NCI-H2227 (cell line): ENCODE measurements around the gene OR1I1.
"Not testable (repeated sequence)": the region's sequence is repeated elsewhere in the genome, so short reads cannot be mapped to it uniquely, and the experiment has no call there.

ENCODE experiments used
- DNase-seq: peaks from one replicate; lab custom pipeline; 2025; ENCODE audit not compliant: unreplicated experiment; lab: John Stamatoyannopoulos, UW

OR1I1 gene

DNA sequence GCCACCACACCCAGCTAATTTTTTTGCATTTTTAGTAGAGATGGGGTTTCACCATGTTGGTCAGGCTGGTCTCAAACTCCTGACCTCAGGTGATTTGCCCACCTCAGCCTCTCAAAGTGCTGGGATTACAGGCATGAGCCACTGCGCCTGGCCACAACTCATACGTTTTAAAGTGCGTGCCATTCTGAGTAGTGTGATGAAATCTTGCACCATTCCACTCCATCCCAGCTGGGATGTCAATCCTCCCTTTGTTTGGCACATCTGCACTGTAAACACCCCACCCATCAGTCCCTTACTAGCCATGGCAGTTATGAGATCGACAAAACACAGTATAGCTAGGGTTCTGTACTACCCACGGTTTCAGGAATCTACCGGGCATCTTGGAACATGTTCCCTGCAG lies 16.0 kb downstream of the OR1I1 start:
- not testable (repeated sequence) for DNase-seq

DNA sequence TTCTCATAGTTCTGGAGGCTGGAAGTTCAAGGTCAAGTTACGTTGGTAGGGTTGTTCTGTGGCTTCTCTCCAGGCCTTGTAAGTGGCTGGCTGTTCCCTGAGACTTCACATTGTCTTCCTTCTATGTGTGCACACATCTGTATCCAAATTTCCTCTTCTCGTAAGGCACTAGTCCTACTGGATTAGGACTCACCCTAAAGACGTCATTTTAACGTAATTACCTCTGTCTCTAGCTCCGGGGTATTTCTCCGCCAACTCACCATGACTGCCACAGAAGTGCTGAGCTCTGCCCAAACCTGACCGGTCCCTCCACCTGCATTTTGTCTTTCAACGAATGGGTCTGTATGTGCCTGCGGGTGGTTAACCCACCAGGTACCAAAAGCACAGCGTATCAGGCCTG lies 16.4 kb downstream of the OR1I1 start:
- DNase-seq = no peak

DNA sequence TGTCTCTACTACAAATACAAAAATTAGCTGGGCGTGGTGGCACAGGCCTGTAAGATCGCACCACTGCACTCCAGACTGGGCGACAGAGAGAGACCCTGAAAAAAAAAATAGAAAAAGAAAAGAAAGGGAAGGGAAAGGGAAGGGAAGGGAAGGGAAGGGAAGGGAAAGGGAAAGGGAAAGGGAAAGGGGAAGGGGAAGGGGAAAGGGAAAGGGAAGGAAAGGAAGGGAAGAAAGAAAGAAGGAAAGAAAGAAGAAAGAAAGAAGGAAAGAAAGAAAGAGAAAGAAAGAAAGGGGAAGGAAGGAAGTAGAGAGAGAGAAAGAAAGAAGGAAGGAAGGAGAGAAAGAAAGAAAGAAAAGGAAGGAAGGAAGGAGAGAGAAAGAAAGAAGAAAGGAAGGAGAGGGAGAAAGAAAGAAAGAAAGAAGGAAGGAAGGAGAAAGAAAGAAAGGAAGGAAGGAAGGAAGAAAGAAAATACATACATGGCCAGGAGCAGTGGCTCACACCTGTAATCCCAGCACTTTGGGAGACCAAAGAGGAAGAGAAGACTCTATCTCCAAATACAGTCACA lies 17.1 kb downstream of the OR1I1 start:
- no peak for DNase-seq

DNA sequence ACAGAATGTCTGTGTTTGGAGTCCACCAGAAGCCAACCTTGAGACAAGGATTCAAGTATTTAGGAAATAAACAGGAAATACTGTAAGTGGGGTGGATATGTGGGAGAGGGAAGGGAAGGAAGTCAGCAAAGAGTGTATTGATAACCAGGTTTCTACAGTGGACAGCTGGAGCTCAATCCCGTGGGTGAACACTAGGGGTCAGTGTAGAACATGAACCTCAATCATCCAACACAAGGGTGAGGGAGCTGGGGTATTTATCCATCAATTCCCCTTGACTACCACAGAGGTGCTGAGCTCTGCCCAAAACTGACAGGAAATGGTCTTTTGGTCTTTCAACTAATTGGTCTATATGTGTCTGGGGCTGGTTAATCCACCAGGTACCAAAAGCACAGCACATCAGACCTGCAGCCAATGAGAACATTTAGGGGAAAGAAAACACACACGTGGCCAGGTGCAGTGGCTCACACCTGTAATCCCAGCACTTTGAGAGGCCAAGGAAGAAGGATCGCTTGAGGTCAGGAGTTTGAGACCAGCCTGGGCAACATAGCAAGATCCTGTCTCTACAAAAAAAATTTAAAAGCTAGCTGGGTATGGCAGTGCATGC lies 19.6 kb downstream of the OR1I1 start:
- DNase-seq = no peak

DNA sequence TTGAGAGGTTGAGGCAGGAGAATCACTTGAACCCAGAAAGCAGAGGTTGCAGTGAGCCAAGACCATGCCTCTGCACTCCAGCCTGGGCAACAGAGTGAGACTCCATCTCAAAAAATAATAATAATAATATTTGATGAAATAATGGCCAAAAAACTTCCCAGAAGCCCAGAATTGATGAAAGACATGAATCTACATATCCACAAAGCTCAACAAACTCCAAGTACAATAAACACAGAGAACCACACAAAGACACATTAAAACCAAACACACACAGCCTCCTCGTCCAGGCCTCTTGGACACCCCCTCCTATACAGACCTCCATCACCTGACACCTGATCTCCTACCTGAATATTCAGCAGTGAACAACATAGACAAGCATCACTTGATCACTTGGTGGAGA lies 22.0 kb downstream of the OR1I1 start:
- no peak for DNase-seq

DNA sequence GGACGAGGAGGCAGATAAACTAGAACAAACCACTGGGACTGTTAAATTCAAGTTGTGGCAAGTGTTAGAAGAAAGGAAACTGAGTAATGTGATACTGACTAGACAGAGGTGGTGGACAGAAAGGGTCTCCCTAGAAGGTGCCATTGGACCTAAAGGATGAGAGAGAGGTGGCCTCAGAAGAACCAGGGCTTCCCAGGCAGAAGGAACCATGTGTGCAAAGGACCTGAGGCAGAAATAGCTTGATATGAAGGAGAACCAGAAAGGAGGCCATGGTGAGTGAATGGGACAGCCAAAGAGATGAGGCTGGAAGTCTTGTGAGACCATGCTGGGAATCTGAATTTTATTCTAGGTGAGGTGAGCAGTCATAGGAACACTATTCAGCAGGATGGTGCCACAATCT lies 22.4 kb downstream of the OR1I1 start:
- no peak for DNase-seq

DNA sequence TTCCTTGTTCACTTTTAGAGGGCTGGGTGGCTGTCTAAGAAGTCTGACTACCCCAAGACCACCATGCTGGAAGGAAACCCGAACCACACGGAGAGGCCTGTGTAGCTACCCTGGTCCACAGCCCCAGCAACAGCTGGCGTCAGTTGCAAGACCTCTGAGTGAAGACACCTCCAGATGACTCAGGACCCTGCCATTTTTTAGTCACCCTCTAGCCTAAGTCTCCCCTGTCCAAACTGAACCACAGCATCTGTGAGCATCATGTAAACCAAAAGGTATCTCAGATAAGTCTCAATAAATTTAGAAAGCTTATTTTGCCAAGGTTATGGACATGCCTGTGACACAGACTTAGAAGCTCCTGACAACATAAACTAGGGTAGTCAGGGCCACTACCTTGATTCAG lies 23.0 kb downstream of the OR1I1 start:
- DNase-seq = no peak

DNA sequence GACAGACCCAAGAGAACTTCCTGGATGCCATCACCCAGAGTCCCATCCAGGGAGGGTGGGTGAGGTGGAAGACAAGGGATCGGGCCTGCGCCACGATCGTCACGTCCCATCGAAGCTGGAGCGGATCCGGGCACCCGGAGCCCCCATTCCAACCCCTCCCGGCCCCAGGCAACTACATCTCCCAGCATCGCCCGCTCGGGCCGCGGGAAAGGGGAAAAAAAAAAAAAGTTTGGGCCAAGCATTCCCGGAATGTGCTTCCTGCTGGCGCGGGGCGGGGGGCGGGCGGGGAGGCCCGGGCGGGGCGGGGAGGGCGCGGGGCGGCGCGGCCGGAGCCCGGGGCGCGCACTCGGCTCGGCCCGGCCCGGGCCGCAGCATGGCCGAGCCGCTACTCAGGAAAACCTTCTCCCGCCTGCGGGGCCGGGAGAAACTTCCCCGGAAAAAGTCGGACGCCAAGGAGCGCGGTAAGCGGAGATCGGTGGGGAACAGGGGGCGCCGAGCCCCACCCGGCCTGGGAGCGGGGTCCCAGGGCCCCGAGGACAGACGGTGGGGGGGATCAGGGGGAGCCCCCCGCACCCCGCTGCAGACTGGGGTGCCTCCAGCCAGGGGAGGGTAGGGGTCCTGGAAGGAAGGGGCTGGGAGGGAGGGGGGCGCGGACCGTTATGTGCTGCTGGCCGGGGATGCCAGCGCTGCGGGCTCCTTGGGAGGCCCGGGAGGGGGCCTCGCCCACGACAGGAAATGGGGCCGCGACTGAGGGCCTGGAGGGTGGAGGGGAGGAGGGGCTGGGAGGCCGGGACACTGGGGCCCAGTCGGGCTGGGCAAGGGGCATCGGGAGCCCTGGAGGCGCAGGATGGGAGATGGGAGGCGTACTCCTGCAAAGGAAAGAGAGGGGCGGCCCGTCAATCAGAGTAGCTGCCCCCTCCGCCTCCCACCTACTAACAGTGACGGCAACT lies 25.3 kb downstream of the OR1I1 start, which contains the start of gene SYDE1:
TSS of gene SYDE1 (plus strand) at position 341 of the 950 bp plus-strand sequence. CDS start at position 374, 33 bp downstream.
- DNase-seq = no peak

DNA sequence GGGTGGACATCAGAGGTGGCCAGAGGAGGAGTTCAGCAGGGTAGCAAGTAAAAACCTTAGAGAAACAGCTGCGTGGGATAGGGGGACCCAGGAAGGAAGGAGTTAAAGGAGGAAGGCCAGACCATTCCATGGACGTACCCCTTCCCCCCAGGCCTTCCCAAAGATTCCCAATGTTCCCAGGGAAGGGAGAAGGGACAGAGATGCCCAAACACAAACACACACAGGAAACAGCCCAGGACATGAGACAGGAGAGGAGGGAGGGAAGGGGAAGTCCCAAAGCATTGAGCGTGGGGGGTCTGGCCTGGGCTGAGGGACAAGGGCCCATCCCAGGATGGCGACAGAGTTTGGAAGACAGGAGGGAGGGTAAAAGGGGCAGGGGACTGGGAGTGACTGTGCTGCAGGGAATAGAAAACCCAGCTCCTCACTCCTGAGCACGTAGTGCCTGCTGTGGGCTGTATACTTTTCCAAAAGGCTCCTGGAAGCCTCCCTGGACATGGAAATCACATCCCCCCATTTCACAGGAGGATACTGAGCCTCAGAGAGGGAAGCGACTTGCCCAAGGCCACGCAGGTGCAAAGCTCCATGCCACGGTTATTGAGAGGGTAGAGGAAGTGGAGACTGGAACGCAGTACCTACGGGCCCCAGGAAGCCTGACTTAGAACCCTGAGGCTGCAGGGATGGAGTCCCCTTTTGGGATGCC lies 26.3 kb downstream of the OR1I1 start:
- no peak for DNase-seq

DNA sequence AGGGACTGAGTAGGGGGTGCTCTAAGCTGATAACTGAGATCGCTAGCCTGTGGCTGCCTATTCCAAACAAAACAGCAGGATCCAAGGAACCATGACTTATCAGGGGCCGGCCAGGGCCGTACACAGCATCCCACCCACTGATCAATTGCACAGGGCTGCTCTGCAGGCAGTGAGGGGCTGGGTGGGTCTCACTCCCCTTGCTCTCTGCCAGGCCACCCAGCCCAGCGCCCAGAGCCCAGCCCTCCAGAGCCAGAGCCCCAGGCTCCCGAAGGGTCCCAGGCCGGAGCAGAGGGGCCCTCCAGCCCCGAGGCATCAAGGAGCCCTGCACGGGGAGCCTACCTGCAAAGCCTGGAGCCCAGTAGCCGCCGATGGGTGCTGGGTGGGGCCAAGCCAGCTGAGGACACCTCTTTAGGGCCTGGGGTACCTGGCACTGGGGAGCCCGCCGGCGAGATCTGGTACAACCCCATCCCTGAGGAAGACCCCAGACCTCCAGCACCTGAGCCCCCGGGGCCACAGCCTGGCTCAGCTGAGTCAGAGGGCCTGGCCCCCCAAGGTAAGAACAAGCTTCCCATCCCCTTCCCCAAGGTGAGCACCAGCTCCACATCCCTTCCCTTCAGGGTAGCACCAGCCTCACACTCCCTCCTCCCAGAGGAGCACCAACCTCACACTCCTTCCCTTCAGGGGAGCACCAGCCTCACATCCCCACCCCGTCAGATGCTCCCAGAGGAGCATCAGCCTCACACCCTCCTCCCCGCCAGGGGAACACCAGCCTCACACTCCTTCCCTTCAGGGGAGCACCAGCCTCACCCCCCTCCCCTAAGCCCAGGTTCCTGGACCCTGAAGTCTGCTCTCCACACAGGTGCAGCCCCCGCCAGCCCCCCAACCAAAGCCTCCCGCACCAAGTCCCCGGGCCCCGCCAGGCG lies 27.1 kb downstream of the OR1I1 start:
- no peak for DNase-seq

DNA sequence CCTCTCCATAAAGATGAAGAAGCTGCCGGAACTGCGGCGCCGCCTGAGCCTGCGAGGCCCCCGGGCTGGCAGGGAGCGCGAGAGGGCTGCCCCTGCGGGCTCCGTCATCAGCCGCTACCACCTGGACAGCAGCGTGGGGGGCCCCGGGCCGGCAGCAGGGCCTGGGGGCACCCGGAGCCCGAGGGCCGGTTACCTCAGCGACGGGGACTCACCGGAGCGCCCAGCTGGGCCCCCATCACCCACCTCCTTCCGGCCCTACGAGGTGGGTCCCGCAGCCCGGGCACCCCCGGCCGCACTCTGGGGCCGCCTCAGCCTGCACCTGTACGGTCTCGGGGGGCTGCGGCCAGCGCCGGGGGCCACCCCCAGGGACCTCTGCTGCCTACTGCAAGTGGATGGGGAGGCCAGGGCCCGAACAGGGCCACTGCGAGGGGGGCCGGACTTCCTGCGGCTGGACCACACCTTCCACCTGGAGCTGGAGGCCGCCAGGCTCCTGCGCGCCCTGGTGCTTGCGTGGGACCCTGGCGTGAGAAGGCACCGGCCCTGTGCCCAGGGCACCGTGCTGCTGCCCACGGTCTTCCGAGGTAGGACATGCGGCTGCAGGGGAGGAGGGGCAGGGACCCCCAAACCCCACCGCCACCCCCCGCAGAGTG lies 27.9 kb downstream of the OR1I1 start:
- no peak for DNase-seq

DNA sequence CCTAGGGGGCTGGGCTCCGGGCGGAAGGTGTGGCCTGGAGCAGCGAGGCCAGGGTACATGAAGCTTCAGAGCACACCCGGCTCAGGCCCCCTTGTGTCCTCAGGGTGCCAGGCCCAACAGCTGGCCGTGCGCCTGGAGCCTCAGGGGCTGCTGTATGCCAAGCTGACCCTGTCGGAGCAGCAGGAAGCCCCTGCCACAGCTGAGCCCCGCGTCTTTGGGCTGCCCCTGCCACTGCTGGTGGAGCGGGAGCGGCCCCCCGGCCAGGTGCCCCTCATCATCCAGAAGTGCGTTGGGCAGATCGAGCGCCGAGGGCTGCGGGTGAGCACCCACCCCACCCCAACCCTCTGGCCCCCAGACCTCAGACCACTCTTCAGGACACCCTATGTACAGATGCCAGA lies 28.4 kb downstream of the OR1I1 start:
- no peak for DNase-seq

DNA sequence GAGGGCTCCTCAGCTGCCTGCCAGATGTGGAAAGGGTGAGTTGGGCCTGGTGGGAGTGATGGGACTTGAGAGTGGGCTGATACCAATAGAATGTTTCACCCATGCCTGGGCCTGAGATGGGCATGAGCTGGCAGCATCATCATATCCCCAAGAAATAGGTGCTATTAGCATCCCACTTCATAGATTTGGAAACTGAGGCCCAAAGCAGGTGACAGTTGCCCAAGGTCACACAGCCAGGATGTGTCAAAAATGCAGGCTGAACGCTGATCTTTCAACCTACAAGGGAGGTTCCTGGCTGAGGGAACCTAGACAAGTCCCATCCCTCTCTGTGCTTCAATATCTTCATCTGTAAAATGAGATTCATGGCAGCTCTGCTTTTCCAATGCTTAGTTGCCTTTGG lies 29.7 kb downstream of the OR1I1 start:
- DNase-seq = no peak

DNA sequence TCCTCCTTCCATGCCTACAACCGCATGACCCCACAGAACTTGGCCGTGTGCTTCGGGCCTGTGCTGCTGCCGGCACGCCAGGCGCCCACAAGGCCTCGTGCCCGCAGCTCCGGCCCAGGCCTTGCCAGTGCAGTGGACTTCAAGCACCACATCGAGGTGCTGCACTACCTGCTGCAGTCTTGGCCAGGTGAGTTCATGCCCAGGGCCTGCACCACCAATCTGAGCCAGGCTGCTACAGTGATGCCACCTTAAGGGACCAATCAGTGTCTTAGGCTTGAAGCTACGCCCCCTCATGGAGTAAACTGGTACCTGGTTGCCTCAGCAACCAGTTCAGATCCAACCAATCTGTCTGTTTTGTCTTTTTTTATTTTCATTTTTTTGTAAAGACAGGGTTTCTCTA lies 30.4 kb downstream of the OR1I1 start:
- no peak for DNase-seq

DNA sequence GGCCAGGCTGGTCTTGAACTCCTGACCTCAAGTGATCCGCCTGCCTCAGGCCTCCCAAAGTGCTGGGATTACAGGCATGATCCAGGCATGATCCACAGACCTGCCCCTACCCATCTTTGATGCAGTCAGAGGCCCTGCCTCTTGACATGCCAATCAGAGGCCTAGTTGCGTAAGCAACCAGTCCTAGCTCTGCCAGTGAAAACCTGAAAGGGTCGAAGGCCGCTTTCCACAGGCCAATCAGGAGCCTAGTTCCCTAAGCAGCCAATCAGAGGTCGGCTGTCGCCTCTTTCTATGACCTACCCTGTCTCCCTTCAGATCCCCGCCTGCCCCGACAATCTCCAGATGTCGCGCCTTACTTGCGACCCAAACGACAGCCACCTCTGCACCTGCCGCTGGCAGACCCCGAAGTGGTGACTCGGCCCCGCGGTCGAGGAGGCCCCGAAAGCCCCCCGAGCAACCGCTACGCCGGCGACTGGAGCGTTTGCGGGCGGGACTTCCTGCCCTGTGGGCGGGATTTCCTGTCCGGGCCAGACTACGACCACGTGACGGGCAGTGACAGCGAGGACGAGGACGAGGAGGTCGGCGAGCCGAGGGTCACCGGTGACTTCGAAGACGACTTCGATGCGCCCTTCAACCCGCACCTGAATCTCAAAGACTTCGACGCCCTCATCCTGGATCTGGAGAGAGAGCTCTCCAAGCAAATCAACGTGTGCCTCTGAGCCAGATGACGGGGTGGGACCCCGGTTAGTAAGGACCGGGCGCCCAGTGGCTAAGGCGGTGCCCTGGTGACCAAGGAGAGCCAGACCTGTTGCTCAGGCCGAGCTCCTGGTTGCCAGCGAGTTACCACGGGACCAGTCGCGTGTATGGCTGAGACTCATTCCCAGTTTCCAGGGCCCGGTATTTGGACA lies 31.5 kb downstream of the OR1I1 start:
- DNase-seq = no peak

DNA sequence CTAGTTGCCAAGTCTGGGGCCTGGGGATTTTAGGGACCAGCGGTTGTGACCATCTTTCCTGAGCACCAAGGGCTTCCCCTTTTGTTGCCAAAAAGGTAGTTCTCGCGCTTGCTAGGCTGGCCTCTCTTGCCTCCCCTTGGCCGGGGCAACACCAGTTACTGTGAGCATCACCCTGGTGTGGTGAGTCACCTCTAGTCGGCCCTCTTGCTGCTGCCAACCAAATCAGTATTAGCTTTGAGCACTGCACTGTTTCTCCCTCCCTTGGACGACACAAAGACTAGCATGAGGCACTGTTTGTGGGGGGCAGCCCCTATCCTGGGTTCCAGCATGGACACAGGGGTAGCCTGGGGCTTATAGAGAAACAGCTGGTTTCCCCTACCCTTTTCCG lies 32.1 kb downstream of the OR1I1 start:
- no peak for DNase-seq

DNA sequence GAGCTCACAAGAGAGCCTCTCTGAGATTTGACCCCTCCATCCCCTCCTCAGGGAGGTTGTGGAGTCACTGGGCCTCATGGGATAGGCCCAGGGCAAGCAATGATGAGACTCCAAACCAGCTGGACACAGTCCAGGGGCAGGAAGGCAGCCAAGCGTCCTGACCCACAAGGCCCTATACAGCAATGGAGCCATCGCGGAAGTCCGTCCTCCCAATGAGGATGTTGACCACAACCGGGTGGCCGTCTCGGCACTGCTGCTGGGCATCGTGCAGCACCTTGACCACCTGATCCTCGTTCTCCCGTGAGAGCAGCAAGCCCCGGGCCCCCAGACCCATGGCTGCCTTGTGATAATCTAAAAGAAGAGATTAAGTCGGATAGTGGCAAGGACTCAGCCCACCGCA lies 33.1 kb downstream of the OR1I1 start:
- no peak for DNase-seq

DNA sequence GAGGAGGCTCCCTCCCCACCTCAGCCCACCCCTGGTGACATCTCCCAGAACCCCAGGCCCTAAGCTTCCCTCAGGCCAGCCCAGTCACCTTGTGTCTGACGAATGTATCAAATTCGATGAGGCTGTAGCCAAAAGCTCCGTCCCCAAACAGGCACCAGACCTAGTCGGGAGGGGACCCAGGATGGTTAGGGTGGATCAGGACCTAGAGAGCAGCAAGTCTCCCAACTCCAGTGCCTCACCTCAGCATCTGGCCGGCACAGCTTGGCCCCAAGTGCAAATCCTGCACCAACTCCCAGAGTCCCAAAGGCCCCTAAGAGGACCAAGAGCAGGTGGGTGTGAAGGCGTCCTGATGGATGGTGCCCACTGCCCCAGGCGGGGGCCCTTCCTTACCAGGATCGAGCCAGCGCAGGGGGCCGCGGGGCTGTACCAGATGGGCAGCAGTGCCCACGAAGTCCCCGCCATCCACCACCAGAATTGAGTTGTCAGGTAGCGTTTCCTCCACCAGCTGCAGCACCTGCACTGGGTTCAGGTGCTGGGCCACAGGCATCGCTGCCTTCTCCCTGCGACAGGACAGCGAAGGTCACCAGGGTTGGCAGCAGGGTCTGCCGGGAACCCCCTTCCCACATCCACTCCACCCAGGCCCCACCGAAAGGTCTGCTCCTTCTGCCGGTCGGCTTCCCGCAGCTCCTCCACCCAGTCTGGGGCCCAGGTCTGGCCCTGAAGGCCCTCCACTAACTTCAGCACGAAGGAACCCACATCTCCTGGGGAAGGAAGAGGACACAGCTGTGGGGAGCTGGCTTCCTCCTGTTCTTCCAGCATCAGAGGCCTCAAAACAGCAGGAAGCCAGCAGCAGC lies 34.0 kb downstream of the OR1I1 start:
- DNase-seq = no peak
